ENCODE results near the gene CD5L. TPM values are rescaled to one million over a fixed set of nuclear protein-coding genes. Genes with fewer than 3 reads are reported as not detected.

Gene CD5L
- total and polyA plus RNA-seq, 2 donors: 1.2 to 6.8 TPM

DNA sequence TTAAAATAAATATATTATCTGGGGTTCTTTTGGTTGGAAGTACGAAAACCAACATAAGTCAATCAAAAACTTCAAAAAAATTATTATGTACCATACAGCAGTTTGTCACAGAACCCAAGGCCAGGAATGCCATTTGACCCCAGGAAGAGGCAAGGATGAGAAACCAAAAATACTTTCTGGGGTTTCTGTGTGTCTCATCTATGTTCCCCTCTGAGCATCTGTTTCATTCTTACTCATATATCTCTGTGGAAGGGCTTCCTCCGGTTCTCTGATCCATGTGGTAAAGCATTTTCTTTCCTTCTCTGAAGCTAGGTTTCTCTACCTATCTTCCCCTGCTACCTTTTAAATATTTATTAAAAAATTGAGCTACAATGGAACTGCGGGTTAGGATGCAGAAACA is 11.9 kb downstream of the CD5L start:
- peaks cover 0 to 2% of the 10 kb centered on the region in 2 donors for H3K27me3 ChIP-seq (ENCODE audit: control insufficient read depth in 2 of 2, insufficient read depth in 1 of 2, low read length in 1 of 2)
- 96% methylated on average over 3 of the region's 3 CpGs for WGBS
- H3K27ac ChIP-seq (ENCODE audit: low read depth in 1 of 2, low read length in 1 of 2): no peak overlapping the region
- H3K4me3 ChIP-seq (ENCODE audit: low read length in 2 of 2): no peak overlapping the region
- no peak for DNase-seq (ENCODE audit: low read depth in 6 of 9, low spot score in 9 of 9)
- H3K4me1 ChIP-seq (ENCODE audit: control insufficient read depth in 2 of 2, insufficient read depth in 2 of 2, low read length in 2 of 2): no peaks in the 10 kb centered on the region
- no peaks in the 10 kb centered on the region for H3K9me3 ChIP-seq (ENCODE audit: control insufficient read depth in 2 of 2, insufficient read depth in 1 of 2, low read length in 1 of 2)
- H3K36me3 ChIP-seq (ENCODE audit: control insufficient read depth in 2 of 2, insufficient read depth in 2 of 2, low read length in 1 of 2): no peaks in the 10 kb centered on the region

DNA sequence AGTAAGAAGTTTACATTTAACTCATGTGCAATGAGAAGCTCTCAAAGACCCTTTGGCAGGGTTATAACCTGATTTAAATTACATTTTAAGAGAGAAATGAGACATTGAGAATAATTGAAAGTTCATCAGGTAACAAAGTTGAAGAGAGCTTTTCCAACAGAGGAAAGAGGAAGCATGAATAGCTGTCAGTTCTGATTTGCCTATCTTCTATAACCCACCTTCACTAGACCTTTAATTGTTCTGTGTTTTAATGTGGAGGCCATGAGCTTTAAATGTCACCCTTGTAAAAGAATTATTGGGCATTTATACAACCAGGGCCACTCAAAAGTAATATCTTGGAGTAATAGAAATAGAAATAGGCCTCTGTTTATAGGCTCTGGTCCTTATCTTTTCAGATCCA is 12.4 kb downstream of the CD5L start:
- H3K27me3 ChIP-seq (ENCODE audit: control insufficient read depth in 2 of 2, insufficient read depth in 1 of 2, low read length in 1 of 2): no peaks in the 10 kb centered on the region
- H3K4me3 ChIP-seq (ENCODE audit: low read length in 2 of 2): no peak overlapping the region
- H3K36me3 ChIP-seq (ENCODE audit: control insufficient read depth in 2 of 2, insufficient read depth in 2 of 2, low read length in 1 of 2): no peaks in the 10 kb centered on the region
- no peak overlapping the region for H3K27ac ChIP-seq (ENCODE audit: low read depth in 1 of 2, low read length in 1 of 2)
- no peaks in the 10 kb centered on the region for H3K4me1 ChIP-seq (ENCODE audit: control insufficient read depth in 2 of 2, insufficient read depth in 2 of 2, low read length in 2 of 2)
- no peak for DNase-seq (ENCODE audit: low read depth in 6 of 9, low spot score in 9 of 9)
- no peaks in the 10 kb centered on the region for H3K9me3 ChIP-seq (ENCODE audit: control insufficient read depth in 2 of 2, insufficient read depth in 1 of 2, low read length in 1 of 2)

DNA sequence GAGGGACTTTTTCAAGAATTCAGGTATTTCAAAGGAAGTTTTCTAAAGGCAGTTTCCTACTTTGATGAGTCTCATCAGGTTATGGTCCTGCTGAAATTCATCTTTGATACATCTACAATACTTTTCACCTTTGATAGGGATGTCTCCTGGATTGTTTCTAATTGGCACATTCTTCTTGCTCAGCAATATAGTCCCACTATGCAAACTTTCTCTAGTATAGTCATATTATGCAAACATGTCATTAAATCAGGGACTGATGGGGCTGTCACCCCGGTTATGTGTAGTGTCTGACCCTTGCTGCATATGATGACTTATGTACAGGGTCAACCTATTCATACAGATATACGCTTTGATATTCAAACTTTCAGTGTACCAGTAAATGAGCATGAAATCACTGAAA is 21.3 kb downstream of the CD5L start:
- Histone ChIP-seq H3K27me3 (ENCODE audit: control insufficient read depth in 2 of 2, insufficient read depth in 1 of 2, low read length in 1 of 2) (no peaks in the 10 kb centered on the region), H3K4me3 (ENCODE audit: low read length in 2 of 2) (no peak overlapping the region), H3K36me3 (ENCODE audit: control insufficient read depth in 2 of 2, insufficient read depth in 2 of 2, low read length in 1 of 2) (no peaks in the 10 kb centered on the region), H3K27ac (ENCODE audit: low read depth in 1 of 2, low read length in 1 of 2) (no peak overlapping the region), H3K9me3 (ENCODE audit: control insufficient read depth in 2 of 2, insufficient read depth in 1 of 2, low read length in 1 of 2) (no peaks in the 10 kb centered on the region), H3K4me1 (ENCODE audit: control insufficient read depth in 2 of 2, insufficient read depth in 2 of 2, low read length in 2 of 2) (no peaks in the 10 kb centered on the region)
- no peak for DNase-seq (ENCODE audit: low read depth in 6 of 9, low spot score in 9 of 9)
- 93% methylated on average over 2 of the region's 2 CpGs for WGBS

DNA sequence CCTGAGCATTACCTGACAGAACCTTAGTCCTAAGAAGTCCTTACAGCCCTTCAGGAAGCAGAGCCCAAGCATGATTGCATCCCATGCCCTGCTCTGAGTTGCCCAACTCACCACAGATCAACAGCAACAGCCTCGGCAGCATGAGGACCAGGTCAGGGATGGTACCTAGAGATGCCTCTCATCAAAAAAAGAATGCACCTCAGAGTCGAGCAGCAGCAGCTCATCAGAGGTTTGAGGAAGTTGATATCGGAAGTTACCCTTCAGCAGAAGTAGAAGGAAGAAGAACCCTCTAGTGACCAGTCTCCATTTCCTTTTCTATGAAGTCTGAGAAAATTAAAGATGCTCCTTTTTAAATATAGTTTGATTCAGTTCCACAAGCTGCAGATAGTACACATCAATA is 21.7 kb downstream of the CD5L start, which contains the start of gene FCRL1:
TSS of gene FCRL1 (minus strand) at position 225 of the 400 bp plus-strand sequence. CDS start at position 142, 83 bp downstream.
- Histone ChIP-seq H3K4me1 (ENCODE audit: control insufficient read depth in 2 of 2, insufficient read depth in 2 of 2, low read length in 2 of 2) (no peaks in the 10 kb centered on the region), H3K27ac (ENCODE audit: low read depth in 1 of 2, low read length in 1 of 2) (no peak within 1 kb of the TSS), H3K4me3 (ENCODE audit: low read length in 2 of 2) (no peak within 1 kb of the TSS), H3K27me3 (ENCODE audit: control insufficient read depth in 2 of 2, insufficient read depth in 1 of 2, low read length in 1 of 2) (no peaks in the 10 kb centered on the region), H3K9me3 (ENCODE audit: control insufficient read depth in 2 of 2, insufficient read depth in 1 of 2, low read length in 1 of 2) (no peaks in the 10 kb centered on the region), H3K36me3 (ENCODE audit: control insufficient read depth in 2 of 2, insufficient read depth in 2 of 2, low read length in 1 of 2) (no peaks in the 10 kb centered on the region)
- DNase-seq (ENCODE audit: low read depth in 6 of 9, low spot score in 9 of 9): no peak
- WGBS: 27% methylated on average over 3 of the region's 3 CpGs

DNA sequence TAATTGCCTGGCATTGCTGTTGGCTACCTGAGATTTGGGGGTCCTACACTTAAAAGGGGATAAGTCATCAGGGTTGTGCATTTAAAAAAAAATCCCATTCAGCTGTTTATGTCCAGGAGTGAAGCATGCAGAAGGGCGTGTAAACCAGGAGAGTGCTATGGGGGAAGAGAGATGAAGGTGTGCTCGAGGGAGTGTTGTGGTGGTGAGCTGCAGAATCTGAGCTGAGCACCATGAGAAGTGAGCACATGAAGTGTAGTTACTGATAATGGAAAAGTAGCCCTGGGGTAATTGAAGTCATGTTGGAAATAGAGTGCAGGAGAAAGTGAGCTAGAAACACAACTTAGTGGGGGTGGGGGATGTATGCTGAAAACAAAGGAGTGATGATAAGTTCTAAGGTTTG is 22.4 kb downstream of the CD5L start:
- Histone ChIP-seq H3K36me3 (ENCODE audit: control insufficient read depth in 2 of 2, insufficient read depth in 2 of 2, low read length in 1 of 2) (no peaks in the 10 kb centered on the region), H3K27me3 (ENCODE audit: control insufficient read depth in 2 of 2, insufficient read depth in 1 of 2, low read length in 1 of 2) (no peaks in the 10 kb centered on the region), H3K4me1 (ENCODE audit: control insufficient read depth in 2 of 2, insufficient read depth in 2 of 2, low read length in 2 of 2) (no peaks in the 10 kb centered on the region), H3K9me3 (ENCODE audit: control insufficient read depth in 2 of 2, insufficient read depth in 1 of 2, low read length in 1 of 2) (no peaks in the 10 kb centered on the region), H3K4me3 (ENCODE audit: low read length in 2 of 2) (no peak overlapping the region), H3K27ac (ENCODE audit: low read depth in 1 of 2, low read length in 1 of 2) (no peak overlapping the region)
- DNase-seq (ENCODE audit: low read depth in 6 of 9, low spot score in 9 of 9): no peak
- 95% methylated on average over 2 of the region's 2 CpGs for WGBS

DNA sequence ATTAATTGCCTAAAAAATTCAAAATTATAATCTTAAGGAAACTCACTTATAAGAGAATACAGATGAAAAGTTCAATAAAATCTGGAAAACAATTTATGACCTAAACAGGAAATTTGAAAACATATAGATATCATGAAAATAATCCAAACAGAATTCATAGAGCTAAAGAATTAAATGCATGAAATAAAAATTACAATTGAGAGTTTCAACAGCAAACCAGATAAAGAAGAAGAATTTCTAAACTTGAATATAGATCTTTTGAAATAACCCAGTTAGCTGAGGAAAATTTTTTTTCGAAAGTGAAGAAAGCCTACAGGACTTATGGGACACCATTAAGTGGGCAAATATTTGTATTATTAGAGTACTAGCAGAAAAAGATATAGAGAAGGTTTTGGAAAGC is 28.3 kb downstream of the CD5L start:
- Histone ChIP-seq H3K27me3 (ENCODE audit: control insufficient read depth in 2 of 2, insufficient read depth in 1 of 2, low read length in 1 of 2) (no peaks in the 10 kb centered on the region), H3K27ac (ENCODE audit: low read depth in 1 of 2, low read length in 1 of 2) (no peak overlapping the region), H3K36me3 (ENCODE audit: control insufficient read depth in 2 of 2, insufficient read depth in 2 of 2, low read length in 1 of 2) (no peaks in the 10 kb centered on the region), H3K4me1 (ENCODE audit: control insufficient read depth in 2 of 2, insufficient read depth in 2 of 2, low read length in 2 of 2) (no peaks in the 10 kb centered on the region), H3K4me3 (ENCODE audit: low read length in 2 of 2) (no peak overlapping the region), H3K9me3 (ENCODE audit: control insufficient read depth in 2 of 2, insufficient read depth in 1 of 2, low read length in 1 of 2) (peaks cover 1 to 7% of the 10 kb centered on the region in 2 donors)
- no peak for DNase-seq (ENCODE audit: low read depth in 6 of 9, low spot score in 9 of 9)
- WGBS: 99% methylated on average over 1 of the region's 1 CpG

DNA sequence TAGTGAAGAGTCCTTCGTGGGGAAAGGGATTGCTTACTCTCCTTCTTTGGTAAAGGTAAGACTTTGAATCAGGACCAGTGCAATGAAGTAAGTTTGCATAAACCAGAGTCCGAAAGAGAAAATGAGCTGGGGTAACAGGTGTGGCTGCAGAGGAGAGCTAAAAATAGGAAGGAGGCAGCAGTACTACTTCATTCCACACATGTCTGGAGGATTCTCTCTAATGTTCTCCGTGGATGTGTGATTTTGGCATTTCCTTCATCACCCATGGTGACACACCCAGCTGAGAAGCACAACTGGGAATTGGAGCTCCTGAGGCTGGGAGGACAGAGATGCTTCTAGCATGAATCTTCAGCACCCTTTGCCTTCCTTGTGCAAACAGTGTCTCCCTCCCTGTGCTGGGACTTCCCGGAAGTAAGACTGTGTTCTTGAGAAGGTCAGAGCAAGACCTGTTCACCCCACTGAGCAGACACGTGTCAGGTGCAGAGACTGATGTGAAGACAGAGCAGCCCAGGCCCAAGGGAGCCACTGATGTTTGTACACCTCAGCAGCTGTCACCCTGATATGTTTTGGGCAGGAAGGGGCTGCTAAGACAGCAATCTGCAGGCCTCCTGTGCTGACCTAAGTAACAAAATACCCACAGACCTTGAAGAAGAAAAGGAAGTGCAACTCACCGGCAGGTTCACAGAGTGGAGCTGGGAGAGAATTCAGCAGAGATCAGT is 35.0 kb downstream of the CD5L start:
- no peaks in the 10 kb centered on the region for H3K27me3 ChIP-seq (ENCODE audit: control insufficient read depth in 2 of 2, insufficient read depth in 1 of 2, low read length in 1 of 2)
- no peaks in the 10 kb centered on the region for H3K36me3 ChIP-seq (ENCODE audit: control insufficient read depth in 2 of 2, insufficient read depth in 2 of 2, low read length in 1 of 2)
- H3K9me3 ChIP-seq (ENCODE audit: control insufficient read depth in 2 of 2, insufficient read depth in 1 of 2, low read length in 1 of 2): no peaks in the 10 kb centered on the region
- H3K27ac ChIP-seq (ENCODE audit: low read depth in 1 of 2, low read length in 1 of 2): no peak overlapping the region
- DNase-seq (ENCODE audit: low read depth in 6 of 9, low spot score in 9 of 9): no peak
- H3K4me3 ChIP-seq (ENCODE audit: low read length in 2 of 2): no peak overlapping the region
- WGBS: 74% methylated on average over 6 of the region's 6 CpGs
- no peaks in the 10 kb centered on the region for H3K4me1 ChIP-seq (ENCODE audit: control insufficient read depth in 2 of 2, insufficient read depth in 2 of 2, low read length in 2 of 2)

DNA sequence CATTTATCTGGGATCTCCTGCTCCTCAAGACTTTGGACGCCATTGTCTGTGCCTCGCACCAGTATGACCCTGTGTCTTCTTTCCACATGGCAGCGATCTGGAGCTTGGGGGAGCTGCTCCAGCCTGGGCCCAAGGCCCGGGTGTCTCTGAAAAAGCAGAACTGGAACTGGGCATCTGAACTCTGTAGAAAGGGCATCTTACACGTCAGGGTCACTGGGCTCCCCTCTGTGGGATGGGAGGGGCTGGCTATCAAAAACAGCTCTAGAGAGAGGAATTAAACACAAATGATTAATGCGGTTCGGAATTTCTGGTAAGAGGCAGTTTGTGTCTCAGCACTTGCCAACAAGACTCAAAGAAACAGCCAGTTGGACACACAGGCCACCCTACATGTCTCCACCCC is 37.8 kb downstream of the CD5L start:
- H3K4me1 ChIP-seq (ENCODE audit: control insufficient read depth in 2 of 2, insufficient read depth in 2 of 2, low read length in 2 of 2): no peaks in the 10 kb centered on the region
- WGBS: 95% methylated on average over 7 of the region's 7 CpGs
- H3K36me3 ChIP-seq (ENCODE audit: control insufficient read depth in 2 of 2, insufficient read depth in 2 of 2, low read length in 1 of 2): no peaks in the 10 kb centered on the region
- no peak for DNase-seq (ENCODE audit: low read depth in 6 of 9, low spot score in 9 of 9)
- H3K27ac ChIP-seq (ENCODE audit: low read depth in 1 of 2, low read length in 1 of 2): no peak overlapping the region
- H3K9me3 ChIP-seq (ENCODE audit: control insufficient read depth in 2 of 2, insufficient read depth in 1 of 2, low read length in 1 of 2): no peaks in the 10 kb centered on the region
- H3K27me3 ChIP-seq (ENCODE audit: control insufficient read depth in 2 of 2, insufficient read depth in 1 of 2, low read length in 1 of 2): no peaks in the 10 kb centered on the region
- no peak overlapping the region for H3K4me3 ChIP-seq (ENCODE audit: low read length in 2 of 2)

DNA sequence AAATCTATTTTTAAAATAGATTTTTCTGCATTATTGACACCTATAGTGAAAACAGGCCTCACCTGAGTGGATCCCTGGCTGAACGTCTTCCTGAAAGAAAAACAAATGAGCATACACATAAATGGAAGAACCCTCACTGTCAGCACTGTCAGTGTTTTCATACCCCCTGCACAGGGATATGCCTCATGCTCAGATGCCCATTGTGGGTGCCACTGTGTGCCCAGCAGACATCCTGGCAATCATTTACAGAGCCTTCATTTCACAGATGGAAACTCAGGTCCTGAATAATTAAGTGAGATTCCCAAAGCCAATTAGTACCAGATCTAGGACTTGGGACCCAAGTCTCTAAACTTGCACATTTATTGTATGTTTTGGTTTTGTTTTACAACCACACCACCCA is 41.6 kb downstream of the CD5L start:
- no peaks in the 10 kb centered on the region for H3K36me3 ChIP-seq (ENCODE audit: control insufficient read depth in 2 of 2, insufficient read depth in 2 of 2, low read length in 1 of 2)
- no peak overlapping the region for H3K4me3 ChIP-seq (ENCODE audit: low read length in 2 of 2)
- no peak for DNase-seq (ENCODE audit: low read depth in 6 of 9, low spot score in 9 of 9)
- H3K4me1 ChIP-seq (ENCODE audit: control insufficient read depth in 2 of 2, insufficient read depth in 2 of 2, low read length in 2 of 2): no peaks in the 10 kb centered on the region
- H3K27ac ChIP-seq (ENCODE audit: low read depth in 1 of 2, low read length in 1 of 2): no peak overlapping the region
- no peaks in the 10 kb centered on the region for H3K9me3 ChIP-seq (ENCODE audit: control insufficient read depth in 2 of 2, insufficient read depth in 1 of 2, low read length in 1 of 2)
- no peaks in the 10 kb centered on the region for H3K27me3 ChIP-seq (ENCODE audit: control insufficient read depth in 2 of 2, insufficient read depth in 1 of 2, low read length in 1 of 2)
- 90% methylated on average over 1 of the region's 1 CpG for WGBS
